ENCODE measurements around the gene VPS8.

- TF ChIP-seq, protein P1, sequence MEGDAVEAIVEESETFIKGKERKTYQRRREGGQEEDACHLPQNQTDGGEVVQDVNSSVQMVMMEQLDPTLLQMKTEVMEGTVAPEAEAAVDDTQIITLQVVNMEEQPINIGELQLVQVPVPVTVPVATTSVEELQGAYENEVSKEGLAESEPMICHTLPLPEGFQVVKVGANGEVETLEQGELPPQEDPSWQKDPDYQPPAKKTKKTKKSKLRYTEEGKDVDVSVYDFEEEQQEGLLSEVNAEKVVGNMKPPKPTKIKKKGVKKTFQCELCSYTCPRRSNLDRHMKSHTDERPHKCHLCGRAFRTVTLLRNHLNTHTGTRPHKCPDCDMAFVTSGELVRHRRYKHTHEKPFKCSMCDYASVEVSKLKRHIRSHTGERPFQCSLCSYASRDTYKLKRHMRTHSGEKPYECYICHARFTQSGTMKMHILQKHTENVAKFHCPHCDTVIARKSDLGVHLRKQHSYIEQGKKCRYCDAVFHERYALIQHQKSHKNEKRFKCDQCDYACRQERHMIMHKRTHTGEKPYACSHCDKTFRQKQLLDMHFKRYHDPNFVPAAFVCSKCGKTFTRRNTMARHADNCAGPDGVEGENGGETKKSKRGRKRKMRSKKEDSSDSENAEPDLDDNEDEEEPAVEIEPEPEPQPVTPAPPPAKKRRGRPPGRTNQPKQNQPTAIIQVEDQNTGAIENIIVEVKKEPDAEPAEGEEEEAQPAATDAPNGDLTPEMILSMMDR (IDR thresholded peaks at IDR 0.05) = no peak
- no peak for TF ChIP-seq REST (IDR thresholded peaks at IDR 0.05; ENCODE audit: insufficient read depth in 1 of 2, low read depth in 2 of 2, low read length in 1 of 2)
Measured at GRCh38 chr3:185060655-185061054, 248.7 kb downstream of the VPS8 start.

All from Panc1 (cell line).